Measurements from ENCODE around the gene INPP5J.

- TF ChIP-seq CTCF (IDR thresholded peaks at IDR 0.05) (no peak), POLR2A (IDR thresholded peaks at IDR 0.05) (no peak)
Observed at GRCh38 chr22:31137721-31138120, 15.0 kb downstream of the INPP5J start.

All from heart left ventricle (tissue), 13 donors.